ENCODE measurements around the gene ADAMTS13.
"Not testable (repeated sequence)": the region's sequence is repeated elsewhere in the genome, so short reads cannot be mapped to it uniquely, and the experiment has no call there.

ADAMTS13 gene

GRCh38 chr9:133425049-133425632 is 3.0 kb downstream of the ADAMTS13 start:
- DNase-seq (ENCODE audit: low spot score): no peak

- no peak for DNase-seq (ENCODE audit: low spot score)
Measured at GRCh38 chr9:133426011-133426410, 3.8 kb downstream of the ADAMTS13 start.

- DNase-seq (ENCODE audit: low spot score): no peak
Measured at GRCh38 chr9:133427658-133428348, 5.6 kb downstream of the ADAMTS13 start.

- no peak for DNase-seq (ENCODE audit: low spot score)
Measured at GRCh38 chr9:133428617-133429101, 6.5 kb downstream of the ADAMTS13 start.

- DNase-seq (ENCODE audit: low spot score): no peak
Measured at GRCh38 chr9:133429214-133429613, 7.0 kb downstream of the ADAMTS13 start.

- no peak for DNase-seq (ENCODE audit: low spot score)
Measured at GRCh38 chr9:133429641-133430161, 7.5 kb downstream of the ADAMTS13 start.

GRCh38 chr9:133430244-133430643 is 8.1 kb downstream of the ADAMTS13 start:
- DNase-seq (ENCODE audit: low spot score): no peak

GRCh38 chr9:133433351-133433843 is 11.2 kb downstream of the ADAMTS13 start:
- DNase-seq (ENCODE audit: low spot score): no peak

GRCh38 chr9:133436681-133437080 is 14.5 kb downstream of the ADAMTS13 start:
- DNase-seq (ENCODE audit: low spot score): no peak

- DNase-seq (ENCODE audit: low spot score): no peak
Measured at GRCh38 chr9:133437753-133438531, 15.8 kb downstream of the ADAMTS13 start.

GRCh38 chr9:133439337-133439736 is 17.2 kb downstream of the ADAMTS13 start:
- no peak for DNase-seq (ENCODE audit: low spot score)

GRCh38 chr9:133440874-133441273 is 18.7 kb downstream of the ADAMTS13 start:
- no peak for DNase-seq (ENCODE audit: low spot score)

- DNase-seq (ENCODE audit: low spot score): no peak
Measured at GRCh38 chr9:133441571-133441970, 19.4 kb downstream of the ADAMTS13 start.

GRCh38 chr9:133443248-133443647 is 21.1 kb downstream of the ADAMTS13 start:
- no peak for DNase-seq (ENCODE audit: low spot score)

GRCh38 chr9:133443982-133444381 is 21.8 kb downstream of the ADAMTS13 start:
- no peak for DNase-seq (ENCODE audit: low spot score)

- DNase-seq (ENCODE audit: low spot score): no peak
Measured at GRCh38 chr9:133445293-133445969, 23.3 kb downstream of the ADAMTS13 start.

GRCh38 chr9:133448487-133448972 is 26.4 kb downstream of the ADAMTS13 start:
- no peak for DNase-seq (ENCODE audit: low spot score)

GRCh38 chr9:133449760-133450159 is 27.6 kb downstream of the ADAMTS13 start:
- no peak for DNase-seq (ENCODE audit: low spot score)

- DNase-seq (ENCODE audit: low spot score): not testable (repeated sequence)
Measured at GRCh38 chr9:133451865-133452264, 29.7 kb downstream of the ADAMTS13 start.

- DNase-seq (ENCODE audit: low spot score): no peak
Measured at GRCh38 chr9:133452562-133452961, 30.4 kb downstream of the ADAMTS13 start.

GRCh38 chr9:133453651-133454050 is 31.5 kb downstream of the ADAMTS13 start:
- peak; percentile 46 for DNase-seq (ENCODE audit: low spot score)

- DNase-seq (ENCODE audit: low spot score): no peak
Measured at GRCh38 chr9:133454325-133454724, 32.2 kb downstream of the ADAMTS13 start.

Measured in Ammon's horn (tissue), 1 donor.